H1 (cell line): ENCODE data around the gene KCTD3. TPM values are rescaled to one million over a fixed set of nuclear protein-coding genes. Genes with fewer than 3 reads are reported as not detected.

Source experiments
- CTCF ChIA-PET: fragments of 300-600 bp; sonication (Branson Sonifier 250); formaldehyde crosslinking; loops from one replicate; lab custom pipeline; 2021; ENCODE audit not compliant: partially characterized antibody; lab: Charles Lee
- POLR2A ChIA-PET: fragments of 300-600 bp; sonication (Branson Sonifier 250); formaldehyde crosslinking; loops from one replicate; lab custom pipeline; 2021; ENCODE audit warnings: inconsistent platforms; ENCODE audit not compliant: partially characterized antibody; lab: Charles Lee
- DNase-seq, 2 experiments: peaks; one replicate each; pipeline versions ENCODE4 v3.0.0 to v3.0.0-alpha.2; 2010 to 2022; ENCODE audit warnings: low spot score in 2 of 2, low read depth in 1 of 2, mixed read lengths in 1 of 2
- FAIRE-seq: peaks from 2 replicates; lab custom pipeline; 2011; peaks lifted over from hg19 to GRCh38; lab: Jason Lieb, UNC
- H2AFZ ChIP-seq: 2 replicates; pipeline ENCODE4 v1.8.1; 2012; ENCODE audit warnings: low read length, inconsistent platforms
- H2AK5ac ChIP-seq: 2 replicates; pipeline ENCODE4 v1.6.1; 2013; ENCODE audit warnings: low read depth, low read length
- H2BK120ac ChIP-seq: replicated peaks from 2 replicates; pipeline ENCODE3; 2013; ENCODE audit warnings: low read depth, low read length, inconsistent platforms
- H2BK12ac ChIP-seq: 2 replicates; pipeline ENCODE4 v1.6.1; 2013; ENCODE audit warnings: low read depth, low read length
- H2BK15ac ChIP-seq: 2 replicates; pipeline ENCODE4 v1.6.1; 2013; ENCODE audit warnings: low read length
- H2BK20ac ChIP-seq: 2 replicates; pipeline ENCODE4 v1.6.1; 2013; ENCODE audit warnings: low read length
- H2BK5ac ChIP-seq: 2 replicates; pipeline ENCODE4 v1.6.1; 2013; ENCODE audit warnings: low read depth, low read length
- H3K14ac ChIP-seq: 2 replicates; pipeline ENCODE4 v1.6.1; 2013; ENCODE audit warnings: inconsistent platforms; ENCODE audit not compliant: insufficient read length
- H3K18ac ChIP-seq: 2 replicates; pipeline ENCODE4 v1.6.1; 2013; ENCODE audit warnings: low read length; ENCODE audit errors: extremely low read depth
- H3K23ac ChIP-seq: 2 replicates; pipeline ENCODE4 v1.6.1; 2013; ENCODE audit warnings: inconsistent platforms; ENCODE audit not compliant: insufficient read length
- H3K23me2 ChIP-seq: 2 replicates; pipeline ENCODE4 v1.6.1; 2013; ENCODE audit warnings: low read depth, low read length
- H3K27ac ChIP-seq: 2 replicates; pipeline ENCODE4 v1.6.1; 2011; ENCODE audit warnings: low read depth, low read length, inconsistent platforms
- H3K27me3 ChIP-seq, 4 experiments: replicated peaks in 1 of 4; 1 replicate in 1 of 4; 2 replicates in 3 of 4; pipeline versions ENCODE4 v1.6.1 to v1.8.1; 2011 to 2013; ENCODE audit warnings: low read length in 3 of 4, mild to moderate bottlenecking in 3 of 4, inconsistent platforms in 2 of 4, mixed read lengths in 2 of 4, moderate library complexity in 1 of 4; ENCODE audit not compliant: control insufficient read depth in 3 of 4, insufficient read depth in 3 of 4; ENCODE audit errors: extremely low read depth in 1 of 4
- H3K36me3 ChIP-seq, 4 experiments: 2 replicates each; pipeline versions ENCODE4 v1.6.1 to v1.8.1; 2011 to 2013; ENCODE audit warnings: mild to moderate bottlenecking in 4 of 4, low read length in 3 of 4, moderate library complexity in 2 of 4, control low read depth in 1 of 4, inconsistent platforms in 1 of 4; ENCODE audit not compliant: insufficient read depth in 4 of 4, control insufficient read depth in 2 of 4
- H3K4ac ChIP-seq: replicated peaks from 2 replicates; pipeline ENCODE3; 2013; ENCODE audit warnings: low read length, low read depth, mixed read lengths, inconsistent platforms; ENCODE audit not compliant: insufficient read length
- H3K4me1 ChIP-seq, 4 experiments: replicated peaks in 1 of 4; 1 replicate in 1 of 4; 2 replicates in 3 of 4; pipeline versions ENCODE4 v1.6.1 to v1.8.1; 2011 to 2013; ENCODE audit warnings: low read length in 3 of 4, inconsistent platforms in 2 of 4, mixed read lengths in 1 of 4; ENCODE audit not compliant: insufficient read depth in 4 of 4, control insufficient read depth in 3 of 4
- H3K4me2 ChIP-seq, 2 experiments: 2 replicates each; pipeline versions ENCODE4 v1.6.1 to v1.8.1; 2011 to 2013; ENCODE audit warnings: low read depth in 2 of 2, low read length in 2 of 2, control low read depth in 1 of 2, inconsistent platforms in 1 of 2, mild to moderate bottlenecking in 1 of 2; ENCODE audit not compliant: insufficient read depth in 1 of 2
- H3K4me3 ChIP-seq, 4 experiments: fragments of 200-600, 300-600 bp in 1 of 4; sonication (generic), shearing (Covaris generic), sonication (Bioruptor Twin) in 1 of 4; 2 replicates each; pipeline versions ENCODE4 v1.5.1 to v1.8.1; 2011 to 2016; ENCODE audit warnings: low read length in 4 of 4, low read depth in 3 of 4, control low read depth in 2 of 4, inconsistent platforms in 2 of 4, mild to moderate bottlenecking in 2 of 4, mixed read lengths in 1 of 4, moderate library complexity in 1 of 4; ENCODE audit not compliant: insufficient read depth in 2 of 4; ENCODE audit errors: extremely low read depth in 1 of 4
- H3K56ac ChIP-seq: replicated peaks from 2 replicates; pipeline ENCODE3; 2013; ENCODE audit warnings: low read depth, mild to moderate bottlenecking, mixed read lengths, low read length, inconsistent platforms; ENCODE audit not compliant: insufficient read length
- H3K79me1 ChIP-seq: 2 replicates; pipeline ENCODE4 v1.6.1; 2013; ENCODE audit warnings: low read depth, low read length, control low read depth
- H3K79me2 ChIP-seq, 2 experiments: 2 replicates each; pipeline versions ENCODE4 v1.6.1 to v1.8.1; 2012 to 2013; ENCODE audit warnings: low read length in 2 of 2, mild to moderate bottlenecking in 2 of 2, inconsistent platforms in 1 of 2; ENCODE audit not compliant: insufficient read depth in 2 of 2, control insufficient read depth in 1 of 2
- H3K9ac ChIP-seq, 4 experiments: replicated peaks in 1 of 4; 1 replicate in 1 of 4; 2 replicates in 3 of 4; pipeline versions ENCODE4 v1.6.1 to v1.8.1; 2011 to 2013; ENCODE audit warnings: low read depth in 3 of 4, low read length in 3 of 4, control low read depth in 2 of 4, mild to moderate bottlenecking in 2 of 4, moderate library complexity in 2 of 4, inconsistent platforms in 1 of 4; ENCODE audit errors: extremely low read depth in 1 of 4
- H3K9me3 ChIP-seq, 2 experiments: 2 replicates each; pipeline versions ENCODE4 v1.6.1 to v1.8.1; 2012 to 2013; ENCODE audit warnings: mild to moderate bottlenecking in 2 of 2, moderate library complexity in 2 of 2, control low read depth in 1 of 2, inconsistent platforms in 1 of 2, low read depth in 1 of 2, low read length in 1 of 2, mixed read lengths in 1 of 2; ENCODE audit not compliant: insufficient read depth in 2 of 2
- H4K20me1 ChIP-seq, 2 experiments: replicated peaks in 1 of 2; 2 replicates each; pipeline versions ENCODE3 to v1.8.1; 2011 to 2013; ENCODE audit warnings: inconsistent platforms in 2 of 2, low read length in 2 of 2, mild to moderate bottlenecking in 1 of 2; ENCODE audit not compliant: insufficient read depth in 2 of 2, control insufficient read depth in 1 of 2
- H4K5ac ChIP-seq: 2 replicates; pipeline ENCODE4 v1.6.1; 2013; ENCODE audit warnings: low read length, low read depth, mixed read lengths, inconsistent platforms; ENCODE audit not compliant: insufficient read length
- H4K8ac ChIP-seq: 2 replicates; pipeline ENCODE4 v1.8.0; 2013; ENCODE audit warnings: mild to moderate bottlenecking, moderate library complexity, low read length, inconsistent platforms; ENCODE audit not compliant: insufficient read depth; ENCODE audit errors: extremely low read depth
- H4K91ac ChIP-seq: replicated peaks from 2 replicates; pipeline ENCODE3; 2013; ENCODE audit warnings: low read length, mixed read lengths, inconsistent platforms; ENCODE audit not compliant: insufficient read length
- ATF2 ChIP-seq: IDR thresholded peaks from 2 replicates; pipeline ENCODE4 v1.6.1; 2012; ENCODE audit warnings: low read length, inconsistent platforms
- GTF2F1 ChIP-seq: IDR thresholded peaks from 2 replicates; pipeline ENCODE4 v1.6.1; 2012; ENCODE audit warnings: low read depth, low read length, improper control_type of control experiment, borderline replicate concordance
- HDAC2 ChIP-seq, 2 experiments: fragments of 300-600 bp in 1 of 2; sonication (generic) in 1 of 2; IDR thresholded peaks; 2 replicates each; pipeline ENCODE4 v1.6.1; 2011 to 2012; ENCODE audit warnings: low read depth in 2 of 2, low read length in 2 of 2, mild to moderate bottlenecking in 2 of 2, moderate library complexity in 2 of 2, borderline replicate concordance in 1 of 2, inconsistent platforms in 1 of 2
- MAX ChIP-seq: IDR thresholded peaks from 2 replicates; pipeline ENCODE4 v1.6.1; 2012; ENCODE audit warnings: inconsistent platforms
- POLR2A ChIP-seq, 2 experiments: IDR thresholded peaks; 1 replicate in 1 of 2; 2 replicates in 1 of 2; pipeline ENCODE4 v1.6.1; 2011; ENCODE audit warnings: low read depth in 2 of 2, low read length in 2 of 2, mild to moderate bottlenecking in 2 of 2; ENCODE audit errors: control extremely low read depth in 1 of 2
- RAD21 ChIP-seq, 2 experiments: IDR thresholded peaks in 1 of 2; conservative IDR thresholded peaks in 1 of 2; 2 replicates each; pipeline ENCODE4 v1.6.1; 2011; ENCODE audit warnings: low read depth in 2 of 2, low read length in 2 of 2, improper control_type of control experiment in 1 of 2, inconsistent platforms in 1 of 2, mild to moderate bottlenecking in 1 of 2, moderate library complexity in 1 of 2
- RFX5 ChIP-seq: IDR thresholded peaks from 2 replicates; pipeline ENCODE4 v1.6.1; 2011; ENCODE audit warnings: low read depth, low read length, improper control_type of control experiment, borderline replicate concordance
- SAP30 ChIP-seq: fragments of 300-600 bp; sonication (generic); IDR thresholded peaks from 2 replicates; pipeline ENCODE4 v1.7.1; 2012; ENCODE audit warnings: low read length, moderate library complexity, mild to moderate bottlenecking, inconsistent platforms; ENCODE audit not compliant: insufficient read depth, insufficient replicate concordance
- SP2 ChIP-seq: IDR thresholded peaks from 2 replicates; pipeline ENCODE4 v1.6.1; 2012; ENCODE audit warnings: mild to moderate bottlenecking, low read length, inconsistent platforms
- TBP ChIP-seq: IDR thresholded peaks from 2 replicates; pipeline ENCODE4 v1.6.1; 2011; ENCODE audit warnings: low read depth, low read length, improper control_type of control experiment
- WGBS, 2 experiments: shearing (Covaris generic) in 1 of 2; methylation state at CpG; one replicate each; pipeline versions ENCODE4 v1.1.6 to v1.1.7; 2013 to 2015; ENCODE audit warnings: low lambda C conversion rate in 2 of 2, mixed read lengths in 2 of 2, inconsistent platforms in 1 of 2, low coverage in 1 of 2, missing lambda C conversion rate in 1 of 2; ENCODE audit not compliant: insufficient replicate concordance in 2 of 2, insufficient coverage in 1 of 2, insufficient read length in 1 of 2; ENCODE audit errors: extremely low coverage in 1 of 2, missing lambda C conversion rate in 1 of 2; 5-methylcytosine and 5-hydroxymethylcytosine counted together
- polyA plus RNA-seq, 7 experiments: library from polyadenylated mRNA; depleted of rRNA in 3 of 7; stranded (reverse) in 5 of 7; unstranded in 2 of 7; fragments of >200 nt in 5 of 7; fragments of 200-250 nt in 2 of 7; gene quantifications; 1 replicate in 5 of 7; 2 replicates in 1 of 7; 4 replicates in 1 of 7; pipeline versions ENCODE4 v1.2.1 to v1.2.3, GENCODE V29; 2011 to 2013; ENCODE audit warnings: missing spikeins in 2 of 7, mixed read lengths in 2 of 7
- total RNA-seq: library from RNA; stranded (reverse); fragmentation: NEBNext Ultra II Directional; extraction: Animal tissue kit (Norgen Biotek cat#: 25700); gene quantifications from 2 replicates; pipeline ENCODE4 v1.2.1, GENCODE V29; 2021
- TF ChIP-seq, protein P1 (sequence below): IDR thresholded peaks from 2 replicates; pipeline ENCODE4 v1.6.1; 2011; ENCODE audit warnings: low read length, improper control_type of control experiment

Gene KCTD3
- total and polyA plus RNA-seq, 2 of the 8 experiments (the other 6 are each of a cell fraction or from before 2014, with no cell fraction given): 43.0 to 55.6 TPM

DNA sequence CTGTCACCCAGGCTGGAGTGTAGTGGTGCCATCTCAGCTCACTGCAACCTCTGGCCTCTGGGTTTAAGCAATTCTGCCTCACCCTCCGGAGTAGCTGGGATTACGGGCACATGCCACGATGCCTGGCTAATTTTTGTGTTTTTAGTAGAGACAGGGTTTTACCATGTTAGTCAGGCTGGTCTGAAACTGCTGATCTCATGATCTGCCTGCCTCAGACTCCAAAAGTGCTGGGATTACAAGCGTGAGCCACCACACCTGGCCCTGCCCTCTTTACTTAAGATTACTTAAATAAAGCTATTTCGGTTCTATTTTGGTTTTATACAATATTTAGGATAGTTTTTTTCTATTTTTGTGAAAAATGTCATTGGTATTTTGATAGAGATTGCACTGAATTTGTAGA lies 15.3 kb upstream of the KCTD3 start:
- Histone ChIP-seq H3K4me1 (no peaks in the 10 kb centered on the region), H3K79me1 (no peaks in the 10 kb centered on the region), H3K79me2 (no peaks in the 10 kb centered on the region), H3K4me3 (no peak overlapping the region), H2AK5ac (no peak overlapping the region), H4K20me1 (no peaks in the 10 kb centered on the region), H3K4ac (no peak overlapping the region), H3K14ac (no peak overlapping the region), H3K9me3 (no peaks in the 10 kb centered on the region), H3K27me3 (no peaks in the 10 kb centered on the region), H3K4me2 (no peak overlapping the region), H4K91ac (no peak overlapping the region), H3K36me3 (no peaks in the 10 kb centered on the region), H2BK15ac (no peak overlapping the region), H2BK5ac (no peak overlapping the region), H4K8ac (no peak overlapping the region), H3K9ac (no peak overlapping the region), H2BK12ac (no peak overlapping the region), H3K18ac (no peak overlapping the region), H4K5ac (no peak overlapping the region), H3K56ac (no peak overlapping the region), H3K23me2 (no peaks in the 10 kb centered on the region), H2BK20ac (no peak overlapping the region), H3K27ac (no peak overlapping the region), H3K23ac (no peak overlapping the region), H2AFZ (no peak overlapping the region), H2BK120ac (no peak overlapping the region)
- ChIA-PET POLR2A (no interaction called here), CTCF (no interaction called here)
- 92% methylated on average over 5 of the region's 5 CpGs; no CpG with 5 or more reads in 1 of the 2 experiments for WGBS, 2 experiments
- DNase-seq (no peak), FAIRE-seq (no peak)
- TF ChIP-seq TBP (no peak), HDAC2 (IDR thresholded peaks at IDR 0.05; ENCODE audit: borderline replicate concordance in 1 of 2, low read depth in 2 of 2, low read length in 2 of 2) (no peak), GTF2F1 (no peak), SP2 (no peak), SAP30 (no peak), RAD21 (IDR thresholded peaks at IDR 0.05 in 1 of 2, conservative IDR thresholded peaks at IDR 0.05 in 1 of 2; ENCODE audit: low read depth in 2 of 2, low read length in 2 of 2) (no peak), MAX (no peak), POLR2A (IDR thresholded peaks at IDR 0.05; ENCODE audit: control extremely low read depth in 1 of 2, low read depth in 2 of 2, low read length in 2 of 2) (no peak), RFX5 (no peak), ATF2 (no peak)
- TF ChIP-seq, protein P1, sequence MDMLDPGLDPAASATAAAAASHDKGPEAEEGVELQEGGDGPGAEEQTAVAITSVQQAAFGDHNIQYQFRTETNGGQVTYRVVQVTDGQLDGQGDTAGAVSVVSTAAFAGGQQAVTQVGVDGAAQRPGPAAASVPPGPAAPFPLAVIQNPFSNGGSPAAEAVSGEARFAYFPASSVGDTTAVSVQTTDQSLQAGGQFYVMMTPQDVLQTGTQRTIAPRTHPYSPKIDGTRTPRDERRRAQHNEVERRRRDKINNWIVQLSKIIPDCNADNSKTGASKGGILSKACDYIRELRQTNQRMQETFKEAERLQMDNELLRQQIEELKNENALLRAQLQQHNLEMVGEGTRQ: no peak
